PC-3 (cell line): ENCODE measurements around the gene RBM6. TPM values are rescaled to one million over a fixed set of nuclear protein-coding genes. Genes with fewer than 3 reads are reported as not detected.
A peak's percentile ranks its signal among the peaks of the same experiment; 100 is the strongest.

Experiments
- ATAC-seq: fragments of 200-7000 bp; cut with Tn5 transposase; 2 replicates; pipeline ENCODE4 v1.9.1; 2020; ENCODE audit warnings: mild to moderate bottlenecking, moderate library complexity
- BruUV-seq: library from RNA; stranded (reverse); fragments of 400-500 nt; replicated peaks from 2 replicates; lab custom pipeline; 2021; lab: Mats Ljungman, UMichigan
- CTCF ChIA-PET: fragments of 300-600 bp; sonication (Branson Sonifier 250); formaldehyde crosslinking; loops from one replicate; lab custom pipeline; 2022; ENCODE audit warnings: antibody characterized with exemption; lab: Charles Lee
- POLR2A ChIA-PET: fragments of 300-600 bp; sonication (Branson Sonifier 250); formaldehyde crosslinking; loops from one replicate; lab custom pipeline; 2022; ENCODE audit warnings: antibody characterized with exemption; ENCODE audit not compliant: unreplicated experiment; lab: Charles Lee
- DNase-seq: peaks from one replicate; pipeline ENCODE4 v3.0.0-alpha.2; 2015
- H2AFZ ChIP-seq: fragments of 300-600 bp; sonication (generic); 2 replicates; pipeline ENCODE4 v1.6.0; 2016; ENCODE audit warnings: antibody characterized with exemption, low read length
- H3F3A ChIP-seq: fragments of 300-600 bp; sonication (generic); one replicate; pipeline ENCODE4 v1.6.0; 2017; ENCODE audit warnings: antibody characterized with exemption, low read length, control low read depth, mild to moderate bottlenecking; ENCODE audit not compliant: unreplicated experiment
- H3K27ac ChIP-seq: fragments of 300-600 bp; sonication (generic); 2 replicates; pipeline ENCODE4 v1.5.1; 2016; ENCODE audit warnings: mild to moderate bottlenecking, low read length
- H3K27me3 ChIP-seq: fragments of 300-600 bp; sonication (generic); 2 replicates; pipeline ENCODE4 v1.6.1; 2016; ENCODE audit warnings: low read length, mixed read lengths
- H3K36me3 ChIP-seq: fragments of 300-600 bp; sonication (generic); 2 replicates; pipeline ENCODE4 v1.6.1; 2016; ENCODE audit warnings: low read depth, mixed run types, low read length, mixed read lengths
- H3K4me1 ChIP-seq: fragments of 300-600 bp; sonication (generic); 2 replicates; pipeline ENCODE4 v1.5.1; 2016; ENCODE audit warnings: low read length; ENCODE audit not compliant: insufficient read depth
- H3K4me2 ChIP-seq: fragments of 300-600 bp; sonication (generic); 2 replicates; pipeline ENCODE4 v1.6.0; 2016; ENCODE audit warnings: low read length
- H3K4me3 ChIP-seq: fragments of 300-600 bp; sonication (generic); 2 replicates; pipeline ENCODE4 v1.5.1; 2016; ENCODE audit warnings: mild to moderate bottlenecking, low read length, mixed read lengths
- H3K79me2 ChIP-seq: fragments of 300-600 bp; sonication (generic); 2 replicates; pipeline ENCODE4 v1.6.1; 2017; ENCODE audit warnings: low read length, mixed read lengths
- H3K9ac ChIP-seq: fragments of 300-600 bp; sonication (generic); 2 replicates; pipeline ENCODE4 v1.6.0; 2016; ENCODE audit warnings: mild to moderate bottlenecking, low read length
- H3K9me2 ChIP-seq: fragments of 300-600 bp; sonication (generic); replicated peaks from 2 replicates; pipeline ENCODE4 v1.6.1; 2016; ENCODE audit warnings: mixed run types, low read length, mixed read lengths
- H3K9me3 ChIP-seq: fragments of 300-600 bp; sonication (generic); 2 replicates; pipeline ENCODE4 v1.6.1; 2016; ENCODE audit warnings: low read length, mixed read lengths
- H4K20me1 ChIP-seq: fragments of 300-600 bp; sonication (generic); 2 replicates; pipeline ENCODE4 v1.6.1; 2016; ENCODE audit warnings: low read length, mixed read lengths
- EZH2 ChIP-seq: fragments of 300-600 bp; sonication (generic); IDR thresholded peaks from one replicate; pipeline ENCODE4 v1.6.1; 2017; ENCODE audit warnings: antibody characterized with exemption, mild to moderate bottlenecking, low read length; ENCODE audit not compliant: unreplicated experiment
- EZH2phosphoT487 ChIP-seq: fragments of 300-600 bp; sonication (generic); IDR thresholded peaks from 2 replicates; pipeline ENCODE4 v1.6.1; 2018; ENCODE audit warnings: mild to moderate bottlenecking, antibody characterized with exemption, low read length, borderline replicate concordance
- intact Hi-C: fragments of 100-400 bp; cut with micrococcal nuclease; formaldehyde crosslinking; loops from 2 replicates; pipeline ENCODE4 v1.9.0; 2023
- total RNA-seq: library from RNA; depleted of rRNA; stranded (reverse); fragments of >200 nt; gene quantifications from 2 replicates; pipeline ENCODE4 v1.2.3, GENCODE V29; 2014
- TF ChIP-seq, protein P1 (sequence below): fragments of 300-600 bp; sonication (generic); conservative IDR thresholded peaks from 2 replicates; pipeline ENCODE4 v1.5.1; 2017; ENCODE audit warnings: antibody characterized with exemption, low read depth, mild to moderate bottlenecking, low read length

Gene RBM6
- total RNA-seq, 1 experiment from 2014 or later = 64.6 TPM

GRCh38 chr3:50001511-50001910 lies 61.6 kb downstream of the RBM6 start:
- Histone ChIP-seq H3K9ac (no peak overlapping the region), H3K27me3 (no peaks in the 10 kb centered on the region), H2AFZ (no peak overlapping the region), H3K79me2 (peaks cover 14% of the 10 kb centered on the region; the same call in 1 of the 2 replicates), H3K4me3 (no peak overlapping the region), H3K4me2 (no peak overlapping the region), H3K9me2 (no peaks in the 10 kb centered on the region), H4K20me1 (0 out of 2 replicates have a peak, but pooled peaks cover 4% of the 10 kb centered on the region), H3K27ac (no peak overlapping the region), H3K36me3 (peaks cover 18% of the 10 kb centered on the region), H3F3A (no peaks in the 10 kb centered on the region), H3K4me1 (peaks cover 11% of the 10 kb centered on the region), H3K9me3 (no peaks in the 10 kb centered on the region)
- DNase-seq = no peak
- BruUV-seq = no TSS peak
- ChIA-PET CTCF (no interaction called here), POLR2A (no interaction called here)
- no peak for ATAC-seq
- TF ChIP-seq EZH2phosphoT487 (no peak), EZH2 (no peak)
- TF ChIP-seq, protein P1, sequence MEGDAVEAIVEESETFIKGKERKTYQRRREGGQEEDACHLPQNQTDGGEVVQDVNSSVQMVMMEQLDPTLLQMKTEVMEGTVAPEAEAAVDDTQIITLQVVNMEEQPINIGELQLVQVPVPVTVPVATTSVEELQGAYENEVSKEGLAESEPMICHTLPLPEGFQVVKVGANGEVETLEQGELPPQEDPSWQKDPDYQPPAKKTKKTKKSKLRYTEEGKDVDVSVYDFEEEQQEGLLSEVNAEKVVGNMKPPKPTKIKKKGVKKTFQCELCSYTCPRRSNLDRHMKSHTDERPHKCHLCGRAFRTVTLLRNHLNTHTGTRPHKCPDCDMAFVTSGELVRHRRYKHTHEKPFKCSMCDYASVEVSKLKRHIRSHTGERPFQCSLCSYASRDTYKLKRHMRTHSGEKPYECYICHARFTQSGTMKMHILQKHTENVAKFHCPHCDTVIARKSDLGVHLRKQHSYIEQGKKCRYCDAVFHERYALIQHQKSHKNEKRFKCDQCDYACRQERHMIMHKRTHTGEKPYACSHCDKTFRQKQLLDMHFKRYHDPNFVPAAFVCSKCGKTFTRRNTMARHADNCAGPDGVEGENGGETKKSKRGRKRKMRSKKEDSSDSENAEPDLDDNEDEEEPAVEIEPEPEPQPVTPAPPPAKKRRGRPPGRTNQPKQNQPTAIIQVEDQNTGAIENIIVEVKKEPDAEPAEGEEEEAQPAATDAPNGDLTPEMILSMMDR = no peak
- intact Hi-C loops = no loop called here

DNA sequence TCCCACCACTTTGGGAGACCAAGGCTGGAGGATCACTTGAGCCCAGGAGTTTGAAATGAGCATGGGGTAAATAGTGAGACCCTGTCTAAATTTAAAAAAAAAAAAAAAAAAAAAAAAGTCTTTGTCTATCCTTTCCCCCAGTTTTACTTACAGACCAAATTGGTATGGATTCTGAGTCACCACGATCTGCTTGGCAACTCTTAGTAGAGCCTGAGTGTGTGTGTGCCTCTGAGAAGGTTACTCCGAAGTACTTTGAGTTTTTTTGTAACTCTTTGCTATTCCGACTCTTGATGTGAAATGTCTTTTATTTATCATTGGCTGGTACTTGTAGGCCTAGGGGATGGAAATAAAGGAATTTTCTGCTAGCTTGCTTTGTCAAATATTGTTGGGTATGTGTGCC lies 63.3 kb downstream of the RBM6 start:
- intact Hi-C loops = no loop called here

DNA sequence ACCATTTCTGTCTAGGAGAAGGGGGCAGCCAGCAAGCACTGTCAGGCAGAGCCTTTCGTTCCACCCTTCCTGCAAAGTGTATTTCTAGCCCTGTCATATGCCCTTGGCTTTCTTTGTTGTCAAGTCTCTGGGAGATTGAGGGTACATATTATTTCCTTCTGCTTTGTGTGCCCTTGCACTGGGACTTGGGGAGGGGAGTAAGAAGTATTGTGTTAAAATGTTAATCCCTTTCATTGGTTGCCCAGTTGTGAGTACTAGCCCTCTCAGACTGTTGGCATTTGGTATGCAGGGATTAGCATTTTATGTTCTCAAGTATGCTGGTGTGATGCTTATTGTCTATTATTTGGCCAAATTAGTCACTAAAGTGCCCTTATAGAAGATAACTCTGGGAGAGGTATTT lies 63.9 kb downstream of the RBM6 start:
- Histone ChIP-seq H3K9me2 (no peaks in the 10 kb centered on the region), H3K4me2 (no peak overlapping the region), H2AFZ (no peak overlapping the region), H3K4me3 (no peak overlapping the region), H3K9me3 (no peaks in the 10 kb centered on the region), H3K27me3 (no peaks in the 10 kb centered on the region), H3K9ac (no peak overlapping the region), H3K4me1 (peaks cover under 1% of the 10 kb centered on the region), H3K36me3 (peaks cover 18% of the 10 kb centered on the region), H4K20me1 (0 out of 2 replicates have a peak, but pooled peaks cover 4% of the 10 kb centered on the region), H3F3A (no peaks in the 10 kb centered on the region), H3K27ac (no peak overlapping the region), H3K79me2 (peaks cover 13% of the 10 kb centered on the region; the same call in 1 of the 2 replicates)
- POLR2A ChIA-PET = no interaction called here
- intact Hi-C loops = no loop called here
- BruUV-seq = no TSS peak
- DNase-seq = no peak
- CTCF ChIA-PET = no interaction called here
- TF ChIP-seq EZH2phosphoT487 (no peak), EZH2 (no peak)
- TF ChIP-seq, protein P1 = no peak
- ATAC-seq = no peak

More for the DNA sequence above, 63.3 kb downstream of the RBM6 start:
- Histone ChIP-seq H3K4me2 (no peak overlapping the region), H3K4me3 (no peak overlapping the region), H3K79me2 (peaks cover 14% of the 10 kb centered on the region; the same call in 1 of the 2 replicates), H3K27me3 (no peaks in the 10 kb centered on the region), H3K9me3 (no peaks in the 10 kb centered on the region), H3F3A (no peaks in the 10 kb centered on the region), H3K27ac (no peak overlapping the region), H3K9me2 (no peaks in the 10 kb centered on the region), H3K36me3 (peaks cover 18% of the 10 kb centered on the region), H3K9ac (no peak overlapping the region), H3K4me1 (peaks cover 6% of the 10 kb centered on the region), H4K20me1 (0 out of 2 replicates have a peak, but pooled peaks cover 4% of the 10 kb centered on the region), H2AFZ (no peak overlapping the region)
- TF ChIP-seq EZH2phosphoT487 = no peak
- TF ChIP-seq, protein P1 = no peak
- no peak for TF ChIP-seq EZH2
- DNase-seq (peak; percentile 36), ATAC-seq (no peak; the same call in 1 of the 2 replicates)
- POLR2A ChIA-PET = no interaction called here
- CTCF ChIA-PET = no interaction called here
- BruUV-seq = no TSS peak
